HepG2 (cell line): Measurements from ENCODE around the gene TREH. TPM values are rescaled to one million over a fixed set of nuclear protein-coding genes. Genes with fewer than 3 reads are reported as not detected.

ENCODE experiments used
- ARID3A ChIP-seq: IDR thresholded peaks from 2 replicates; pipeline ENCODE4 v1.6.1; 2012; ENCODE audit warnings: low read depth, low read length, improper control_type of control experiment
- JARID2 ChIP-seq: sonication (generic); formaldehyde crosslinking; IDR thresholded peaks from 2 replicates; pipeline ENCODE4 v1.8.1; 2023; ENCODE audit warnings: missing genetic modification reagents, inconsistent platforms; ENCODE audit not compliant: insufficient replicate concordance
- MAFF ChIP-seq: IDR thresholded peaks from 2 replicates; pipeline ENCODE4 v1.6.1; 2011; ENCODE audit warnings: low read depth, low read length, improper control_type of control experiment
- MXI1 ChIP-seq: IDR thresholded peaks from 3 replicates; pipeline ENCODE4 v1.6.1; 2012; ENCODE audit warnings: low read depth, low read length, inconsistent platforms, borderline replicate concordance
- NFAT5 ChIP-seq: sonication (generic); formaldehyde crosslinking; IDR thresholded peaks from 2 replicates; pipeline ENCODE4 v1.4.0; 2020; ENCODE audit warnings: missing genetic modification reagents
- PHF20 ChIP-seq: sonication (generic); formaldehyde crosslinking; IDR thresholded peaks from 2 replicates; pipeline ENCODE4 v1.5.0; 2020; ENCODE audit warnings: mild to moderate bottlenecking, missing genetic modification reagents
- RNF219 ChIP-seq: sonication (generic); formaldehyde crosslinking; IDR thresholded peaks from 2 replicates; pipeline ENCODE4 v1.5.0; 2020; ENCODE audit warnings: mild to moderate bottlenecking, missing genetic modification reagents
- ZNF407 ChIP-seq: sonication (generic); formaldehyde crosslinking; IDR thresholded peaks from one replicate; pipeline ENCODE4 v1.5.1; 2020; ENCODE audit warnings: mild to moderate bottlenecking, missing genetic modification reagents; ENCODE audit errors: not compliant biosample characterization
- ZNF556 ChIP-seq: sonication (generic); formaldehyde crosslinking; IDR thresholded peaks from 2 replicates; pipeline ENCODE4 v1.4.0; 2020; ENCODE audit warnings: mild to moderate bottlenecking, missing genetic modification reagents, borderline replicate concordance
- ZNF713 ChIP-seq: sonication (generic); formaldehyde crosslinking; IDR thresholded peaks from 2 replicates; pipeline ENCODE4 v1.4.0; 2020; ENCODE audit warnings: mild to moderate bottlenecking, missing genetic modification reagents
- ZSCAN21 ChIP-seq: sonication (generic); formaldehyde crosslinking; IDR thresholded peaks from 2 replicates; pipeline ENCODE4 v1.8.0; 2022; ENCODE audit warnings: mild to moderate bottlenecking, missing genetic modification reagents, moderate library complexity, borderline replicate concordance
- polyA plus RNA-seq, 8 experiments: library from polyadenylated mRNA; depleted of rRNA in 3 of 8; stranded (reverse) in 7 of 8; unstranded in 1 of 8; fragments of >200 nt; fragmentation: Illumina TruSeq in 4 of 8; extraction: Trizol in 4 of 8; gene quantifications; 2 replicates each; pipeline versions ENCODE4 v1.2.1 to v1.2.3, GENCODE V29; 2011 to 2016; ENCODE audit warnings: low read depth in 4 of 8, missing spikeins in 1 of 8, mixed read lengths in 1 of 8; ENCODE audit not compliant: insufficient read depth in 1 of 8
- total RNA-seq, 5 experiments: library from RNA; depleted of rRNA; stranded (reverse); fragments of >200 nt; fragmentation: Illumina TruSeq; extraction: Trizol; gene quantifications; 2 replicates each; pipeline ENCODE4 v1.2.3, GENCODE V29; 2016; ENCODE audit warnings: low read depth in 1 of 5

TREH gene
- total and polyA plus RNA-seq, 2 of the 13 experiments (the other 11 are each of a cell fraction or from before 2014, with no cell fraction given) = 0.53 to 0.86 TPM

- TF ChIP-seq NFAT5 (CRISPR knock-in tag) (no peak; the same call in 1 of the 2 replicates), MXI1 (no peak; the same call in 2 of the 3 replicates), MAFF (no peak), ZNF713 (CRISPR knock-in tag) (no peak), ZSCAN21 (no peak), RNF219 (CRISPR knock-in tag) (0 out of 2 replicates have a peak, but pooled peaks have one; percentile 31), ZNF556 (CRISPR knock-in tag) (no peak), JARID2 (CRISPR knock-in tag) (no peak), ZNF407 (CRISPR knock-in tag) (no peak), ARID3A (no peak), PHF20 (CRISPR knock-in tag) (peak; percentile 82)
Measured at GRCh38 chr11:118620529-118621070, 58.9 kb downstream of the TREH start (continued).
